Liver (tissue), 9 donors: ENCODE measurements around the gene PRSS33. TPM values are rescaled to one million over a fixed set of nuclear protein-coding genes. Genes with fewer than 3 reads are reported as not detected.

Source experiments
- DNase-seq: peaks from one replicate; pipeline ENCODE4 v3.0.0-alpha.2; 2017; ENCODE audit warnings: low spot score
- H3K27ac ChIP-seq, 2 donors: one replicate each; pipeline ENCODE4 v1.7.0; 2013; ENCODE audit warnings: inconsistent platforms in 2 of 2, low read length in 2 of 2, control low read depth in 1 of 2, low read depth in 1 of 2, mild to moderate bottlenecking in 1 of 2
- H3K27me3 ChIP-seq, 4 donors: one replicate each; pipeline versions ENCODE4 v1.6.1 to v1.7.0; 2013; ENCODE audit warnings: low read length in 3 of 4, inconsistent platforms in 1 of 4, mild to moderate bottlenecking in 1 of 4, moderate library complexity in 1 of 4; ENCODE audit not compliant: control insufficient read depth in 4 of 4, insufficient read depth in 4 of 4
- H3K36me3 ChIP-seq, 4 donors: one replicate each; pipeline versions ENCODE4 v1.6.1 to v1.7.0; 2013; ENCODE audit warnings: low read length in 3 of 4, mild to moderate bottlenecking in 3 of 4, low read depth in 1 of 4, moderate library complexity in 1 of 4; ENCODE audit not compliant: control insufficient read depth in 4 of 4, insufficient read depth in 3 of 4
- H3K4me1 ChIP-seq, 4 donors: one replicate each; pipeline versions ENCODE4 v1.6.1 to v1.7.0; 2013; ENCODE audit warnings: low read length in 3 of 4, mild to moderate bottlenecking in 3 of 4, moderate library complexity in 1 of 4; ENCODE audit not compliant: control insufficient read depth in 4 of 4, insufficient read depth in 4 of 4
- H3K4me3 ChIP-seq, 3 donors: one replicate each; pipeline versions ENCODE4 v1.6.1 to v1.7.0; 2013; ENCODE audit warnings: low read length in 3 of 3, control low read depth in 1 of 3, low read depth in 1 of 3, mild to moderate bottlenecking in 1 of 3
- H3K9ac ChIP-seq, 2 donors: one replicate each; pipeline ENCODE4 v1.7.0; 2013; ENCODE audit warnings: low read length in 2 of 2, mild to moderate bottlenecking in 2 of 2, moderate library complexity in 2 of 2, control low read depth in 1 of 2, low read depth in 1 of 2
- H3K9me3 ChIP-seq, 4 donors: one replicate each; pipeline versions ENCODE4 v1.6.1 to v1.7.0; 2013; ENCODE audit warnings: low read length in 3 of 4; ENCODE audit not compliant: control insufficient read depth in 4 of 4
- ATF3 ChIP-seq: IDR thresholded peaks from 2 replicates; pipeline ENCODE4 v1.6.1; 2016; ENCODE audit warnings: antibody characterized with exemption
- FOXA2 ChIP-seq: IDR thresholded peaks from 2 replicates; pipeline ENCODE4 v1.6.1; 2016; ENCODE audit warnings: antibody characterized with exemption
- GABPA ChIP-seq, 2 donors: IDR thresholded peaks in 1 of 2; conservative IDR thresholded peaks in 1 of 2; 2 replicates each; pipeline ENCODE4 v1.6.1; 2016; ENCODE audit warnings: antibody characterized with exemption in 2 of 2, mild to moderate bottlenecking in 1 of 2, moderate library complexity in 1 of 2
- HNF4A ChIP-seq, 2 donors: conservative IDR thresholded peaks; 2 replicates each; pipeline ENCODE4 v1.6.1; 2016; ENCODE audit warnings: antibody characterized with exemption in 2 of 2, mild to moderate bottlenecking in 2 of 2
- HNF4G ChIP-seq: IDR thresholded peaks from 2 replicates; pipeline ENCODE4 v1.6.1; 2016; ENCODE audit warnings: antibody characterized with exemption
- JUND ChIP-seq, 2 donors: IDR thresholded peaks; 2 replicates each; pipeline ENCODE4 v1.6.1; 2016; ENCODE audit warnings: antibody characterized with exemption in 2 of 2
- NR2F2 ChIP-seq: IDR thresholded peaks from 2 replicates; pipeline ENCODE4 v1.6.1; 2016; ENCODE audit warnings: antibody characterized with exemption
- RAD21 ChIP-seq, 2 donors: IDR thresholded peaks; 2 replicates each; pipeline ENCODE4 v1.6.1; 2016; ENCODE audit warnings: antibody characterized with exemption in 2 of 2, mild to moderate bottlenecking in 2 of 2
- REST ChIP-seq: IDR thresholded peaks from 2 replicates; pipeline ENCODE4 v1.6.1; 2016; ENCODE audit warnings: antibody characterized with exemption, mild to moderate bottlenecking
- RXRA ChIP-seq, 2 donors: IDR thresholded peaks; 2 replicates each; pipeline ENCODE4 v1.6.1; 2017 to 2018; ENCODE audit warnings: antibody characterized with exemption in 2 of 2, mild to moderate bottlenecking in 1 of 2
- SP1 ChIP-seq: IDR thresholded peaks from 2 replicates; pipeline ENCODE4 v1.6.1; 2018; ENCODE audit warnings: antibody characterized with exemption, mild to moderate bottlenecking
- YY1 ChIP-seq: IDR thresholded peaks from 2 replicates; pipeline ENCODE4 v1.6.1; 2016; ENCODE audit warnings: antibody characterized with exemption, mild to moderate bottlenecking
- ZBTB33 ChIP-seq: IDR thresholded peaks from 2 replicates; pipeline ENCODE4 v1.6.1; 2016; ENCODE audit warnings: antibody characterized with exemption
- WGBS: extraction: QIAGEN DNeasy Blood & Tissue Kit; methylation state at CpG from one replicate; pipeline ENCODE4 v1.1.7; 2013; 5-methylcytosine and 5-hydroxymethylcytosine counted together
- polyA plus RNA-seq, 2 donors: library from polyadenylated mRNA; stranded (reverse) in 1 of 2; unstranded in 1 of 2; fragments of 200-250 nt in 1 of 2; fragments of >200 nt in 1 of 2; fragmentation: Nextera tagmentation in 1 of 2; extraction: Ambion mirVana in 1 of 2; gene quantifications; one replicate each; pipeline versions ENCODE4 v1.2.1 to v1.2.3, GENCODE V29; 2013 to 2015
- total RNA-seq, 2 donors: library from RNA; depleted of rRNA; stranded (reverse); fragments of >200 nt; gene quantifications; one replicate each; pipeline ENCODE4 v1.2.3, GENCODE V29; 2014
- donor health status: healthy.
- donor health status: healthy.
- donor health status: healthy.
- donor health status: healthy.
- donor health status: healthy.

The PRSS33 gene
- total and polyA plus RNA-seq, 4 donors, result not detected

- peaks cover 12 to 44% (median 25%) of the 10 kb centered on the region in 4 donors for H3K4me1 ChIP-seq
- 93% methylated on average over 30 of the region's 30 CpGs for WGBS
- no peak overlapping the region for H3K9ac ChIP-seq
- DNase-seq, result no peak
- no peak overlapping the region for H3K27ac ChIP-seq
- H3K27me3 ChIP-seq, result no peaks in the 10 kb centered on the region
- no peak overlapping the region for H3K4me3 ChIP-seq
- no peak for TF ChIP-seq GABPA (IDR thresholded peaks at IDR 0.05 in 1 of 2, conservative IDR thresholded peaks at IDR 0.05 in 1 of 2)
- TF ChIP-seq RAD21 (IDR thresholded peaks at IDR 0.05), result no peak
- no peak for TF ChIP-seq ZBTB33
- no peak for TF ChIP-seq ATF3
- TF ChIP-seq HNF4G, result no peak
- no peak for TF ChIP-seq REST
- no peak for TF ChIP-seq RXRA (IDR thresholded peaks at IDR 0.05)
- no peak for TF ChIP-seq NR2F2
- TF ChIP-seq HNF4A (conservative IDR thresholded peaks at IDR 0.05), result no peak
- TF ChIP-seq YY1, result no peak
- TF ChIP-seq SP1, result no peak
- TF ChIP-seq FOXA2, result no peak
- no peaks in the 10 kb centered on the region for H3K9me3 ChIP-seq
- H3K36me3 ChIP-seq, result peaks cover 11 to 48% (median 45%) of the 10 kb centered on the region in 4 donors
Observed at GRCh38 chr16:2756288-2757015, 30.9 kb downstream of the PRSS33 start.

- Histone ChIP-seq H3K4me1 (peaks cover 14 to 44% (median 25%) of the 10 kb centered on the region in 4 donors), H3K4me3 (peak overlapping the region; percentile 4 to 88 (median 83)), H3K9me3 (no peaks in the 10 kb centered on the region), H3K36me3 (peaks cover 11 to 35% (median 34%) of the 10 kb centered on the region in 4 donors), H3K27ac (no peak overlapping the region), H3K9ac (peak overlapping the region in 1 of 2 donors; percentile 33), H3K27me3 (no peaks in the 10 kb centered on the region)
- 24% methylated on average over 3 of the region's 3 CpGs for WGBS
- no peak for DNase-seq
- no peak for TF ChIP-seq HNF4A (conservative IDR thresholded peaks at IDR 0.05)
- no peak for TF ChIP-seq GABPA (IDR thresholded peaks at IDR 0.05 in 1 of 2, conservative IDR thresholded peaks at IDR 0.05 in 1 of 2)
- no peak for TF ChIP-seq ATF3
- no peak for TF ChIP-seq NR2F2
- no peak for TF ChIP-seq RXRA (IDR thresholded peaks at IDR 0.05)
- TF ChIP-seq JUND (IDR thresholded peaks at IDR 0.05), result no peak
- no peak for TF ChIP-seq SP1
Observed at GRCh38 chr16:2755158-2755557, 32.2 kb downstream of the PRSS33 start.
